ENCODE data around the gene RABL6.
"Not testable (repeated sequence)": the region's sequence is repeated elsewhere in the genome, so short reads cannot be mapped to it uniquely, and the experiment has no call there.

The RABL6 gene

GRCh38 chr9:136786451-136786850, 21.3 kb upstream of the RABL6 start:
- Histone ChIP-seq H3K9me3 (no peaks in the 10 kb centered on the region), H3K9ac (no peak overlapping the region), H3K4me1 (peaks cover 64% of the 10 kb centered on the region), H3K4me2 (peak overlapping the region; percentile 78), H3K4me3 (no peak overlapping the region), H3K36me3 (no peaks in the 10 kb centered on the region), H3K27me3 (0 out of 2 replicates have a peak, but pooled peaks cover 3% of the 10 kb centered on the region), H3K27ac (no peak overlapping the region), H4K20me1 (no peaks in the 10 kb centered on the region)
- no peak for TF ChIP-seq Cebpa-rat (IDR thresholded peaks at IDR 0.05)

GRCh38 chr9:136786983-136787382, 20.8 kb upstream of the RABL6 start:
- not testable (repeated sequence) for H4K20me1 ChIP-seq, H3K27me3 ChIP-seq, H3K4me3 ChIP-seq, H3K36me3 ChIP-seq, H3K4me2 ChIP-seq, H3K9ac ChIP-seq, H3K9me3 ChIP-seq, H3K27ac ChIP-seq
- H3K4me1 ChIP-seq: peaks cover 70% of the 10 kb centered on the region

GRCh38 chr9:136787690-136788400, 19.9 kb upstream of the RABL6 start:
- no peaks in the 10 kb centered on the region for H3K9me3 ChIP-seq
- peaks cover 11% of the 10 kb centered on the region for H4K20me1 ChIP-seq
- peaks cover 78% of the 10 kb centered on the region for H3K4me1 ChIP-seq
- H3K27me3 ChIP-seq: 0 out of 2 replicates have a peak, but pooled peaks cover 3% of the 10 kb centered on the region
- H3K36me3 ChIP-seq: peaks cover 6% of the 10 kb centered on the region; the same call in 1 of the 2 replicates
- no peak overlapping the region for H3K27ac ChIP-seq
- H3K9ac ChIP-seq: no peak overlapping the region
- peak overlapping the region; percentile 66 for H3K4me2 ChIP-seq
- no peak overlapping the region for H3K4me3 ChIP-seq
- TF ChIP-seq Cebpa-rat (IDR thresholded peaks at IDR 0.05): no peak

GRCh38 chr9:136788644-136789522, 18.9 kb upstream of the RABL6 start:
- H3K4me3 ChIP-seq: peak overlapping the region; percentile 15; the same call in 1 of the 2 replicates
- not testable (repeated sequence) for H3K9me3 ChIP-seq

GRCh38 chr9:136789523-136789937, 18.2 kb upstream of the RABL6 start:
- Histone ChIP-seq H3K27ac (no peak overlapping the region), H3K9me3 (no peaks in the 10 kb centered on the region), H3K4me1 (peaks cover 82% of the 10 kb centered on the region), H3K36me3 (peaks cover 21% of the 10 kb centered on the region; the same call in 1 of the 2 replicates), H4K20me1 (peaks cover 17% of the 10 kb centered on the region), H3K4me3 (no peak overlapping the region), H3K27me3 (0 out of 2 replicates have a peak, but pooled peaks cover 3% of the 10 kb centered on the region), H3K9ac (no peak overlapping the region), H3K4me2 (no peak overlapping the region)
- no peak for TF ChIP-seq Cebpa-rat (IDR thresholded peaks at IDR 0.05)

More at GRCh38 chr9:136788644-136789522, 18.9 kb upstream of the RABL6 start:
- peak overlapping the region; percentile 30 for H3K9ac ChIP-seq
- not testable (repeated sequence) for H3K27me3 ChIP-seq, H3K27ac ChIP-seq
- H3K36me3 ChIP-seq: peaks cover 16% of the 10 kb centered on the region; the same call in 1 of the 2 replicates
- peak overlapping the region; percentile 66 for H3K4me2 ChIP-seq
- peaks cover 17% of the 10 kb centered on the region for H4K20me1 ChIP-seq
- H3K4me1 ChIP-seq: peaks cover 86% of the 10 kb centered on the region

GRCh38 chr9:136790640-136791515, 16.9 kb upstream of the RABL6 start, which contains the start of gene TMEM141:
Gene TMEM141 (plus strand): TSS chr9:136791344. CDS start chr9:136791371, 27 bp downstream.
- Histone ChIP-seq H3K4me2 (peak within 1 kb of the TSS; percentile 97), H3K4me3 (peak within 1 kb of the TSS; percentile 82), H3K27ac (peak within 1 kb of the TSS; percentile 91), H3K36me3 (peaks cover 21% of the 10 kb centered on the region; the same call in 1 of the 2 replicates), H3K27me3 (0 out of 2 replicates have a peak, but pooled peaks cover 3% of the 10 kb centered on the region), H3K9me3 (no peaks in the 10 kb centered on the region), H3K4me1 (peaks cover 82% of the 10 kb centered on the region), H4K20me1 (peaks cover 17% of the 10 kb centered on the region), H3K9ac (peak within 1 kb of the TSS; percentile 90)
- TF ChIP-seq Cebpa-rat (IDR thresholded peaks at IDR 0.05): no peak

- Histone ChIP-seq H3K4me2 (peak overlapping the region; percentile 97), H3K4me3 (peak overlapping the region; percentile 82), H3K4me1 (peaks cover 82% of the 10 kb centered on the region), H3K27ac (peak overlapping the region; percentile 91), H3K27me3 (no peaks in the 10 kb centered on the region), H3K36me3 (peaks cover 21% of the 10 kb centered on the region; the same call in 1 of the 2 replicates), H3K9ac (peak overlapping the region; percentile 90), H4K20me1 (peaks cover 17% of the 10 kb centered on the region), H3K9me3 (no peaks in the 10 kb centered on the region)
- TF ChIP-seq Cebpa-rat (IDR thresholded peaks at IDR 0.05): no peak
These were observed 16.1 kb upstream of the RABL6 start for GRCh38 chr9:136791516-136792276.

- Histone ChIP-seq H3K27ac (0 out of 2 replicates have a peak overlapping the region, but pooled peaks have one; percentile 91), H3K9me3 (no peaks in the 10 kb centered on the region), H3K9ac (peak overlapping the region; percentile 90; the same call in 1 of the 2 replicates), H3K36me3 (peaks cover 21% of the 10 kb centered on the region; the same call in 1 of the 2 replicates), H3K27me3 (no peaks in the 10 kb centered on the region), H3K4me3 (peak overlapping the region; percentile 82), H4K20me1 (peaks cover 17% of the 10 kb centered on the region), H3K4me1 (peaks cover 84% of the 10 kb centered on the region), H3K4me2 (peak overlapping the region; percentile 97)
- no peak for TF ChIP-seq Cebpa-rat (IDR thresholded peaks at IDR 0.05)
These were observed 15.2 kb upstream of the RABL6 start for GRCh38 chr9:136792321-136793085.
